Endothelial cell of hepatic sinusoid (primary cell): Measurements from ENCODE around the gene C6orf141.

Experiments used
- in situ Hi-C: cut with HindIII; loops from 2 replicates; pipeline ENCODE4 v1.10.0; 2017; ENCODE audit warnings: low sequenced_read_pairs

The C6orf141 gene

GRCh38 chr6:49550492-49551077, at the start of gene C6orf141:
Gene C6orf141, plus strand, starts transcription at chr6:49550668. Its CDS starts 125 bp downstream, at chr6:49550793.
- in situ Hi-C loops: no loop called here

GRCh38 chr6:49504666-49505065, 45.8 kb upstream of the C6orf141 start:
- in situ Hi-C loops: no loop called here

- in situ Hi-C loops: no loop called here
These were observed 43.8 kb upstream of the C6orf141 start for GRCh38 chr6:49506569-49507111.

GRCh38 chr6:49509342-49509741, 41.1 kb upstream of the C6orf141 start:
- in situ Hi-C loops: no loop called here

GRCh38 chr6:49513153-49513989, 37.1 kb upstream of the C6orf141 start:
- in situ Hi-C loops: no loop called here

- in situ Hi-C loops: no loop called here
These were observed 35.6 kb upstream of the C6orf141 start for GRCh38 chr6:49514571-49515484.

- in situ Hi-C loops: no loop called here
These were observed 34.9 kb upstream of the C6orf141 start for GRCh38 chr6:49515485-49516146.

GRCh38 chr6:49516147-49516505, 34.3 kb upstream of the C6orf141 start:
- in situ Hi-C loops: no loop called here

GRCh38 chr6:49517919-49518318, 32.5 kb upstream of the C6orf141 start:
- in situ Hi-C loops: no loop called here

GRCh38 chr6:49519660-49520059, 30.8 kb upstream of the C6orf141 start:
- in situ Hi-C loops: no loop called here

- in situ Hi-C loops: no loop called here
These were observed 27.5 kb upstream of the C6orf141 start for GRCh38 chr6:49522710-49523593.

- in situ Hi-C loops: no loop called here
These were observed 26.6 kb upstream of the C6orf141 start for GRCh38 chr6:49523901-49524300.

GRCh38 chr6:49524541-49524940, 25.9 kb upstream of the C6orf141 start:
- in situ Hi-C loops: no loop called here

GRCh38 chr6:49526598-49526997, 23.9 kb upstream of the C6orf141 start:
- in situ Hi-C loops: no loop called here

GRCh38 chr6:49527320-49527719, 23.1 kb upstream of the C6orf141 start:
- in situ Hi-C loops: no loop called here

- in situ Hi-C loops: no loop called here
These were observed 21.9 kb upstream of the C6orf141 start for GRCh38 chr6:49528571-49528970.

GRCh38 chr6:49530141-49530776, 20.2 kb upstream of the C6orf141 start:
- in situ Hi-C loops: loop anchor here (10.0 kb wide), 1 partner anchor 75 kb away; no protein-coding TSS in a partner anchor

- in situ Hi-C loops: loop anchor here (10.0 kb wide), 1 partner anchor 73 kb away; no protein-coding TSS in a partner anchor
These were observed 18.5 kb upstream of the C6orf141 start for GRCh38 chr6:49531774-49532569.
